ENCODE results near the gene CACNA1B. TPM values are rescaled to one million over a fixed set of nuclear protein-coding genes. Genes with fewer than 3 reads are reported as not detected.

CACNA1B gene
- total and polyA plus RNA-seq, 10 donors: under 0.01 to 0.09 (median 0.04) TPM; not detected in 4

DNA sequence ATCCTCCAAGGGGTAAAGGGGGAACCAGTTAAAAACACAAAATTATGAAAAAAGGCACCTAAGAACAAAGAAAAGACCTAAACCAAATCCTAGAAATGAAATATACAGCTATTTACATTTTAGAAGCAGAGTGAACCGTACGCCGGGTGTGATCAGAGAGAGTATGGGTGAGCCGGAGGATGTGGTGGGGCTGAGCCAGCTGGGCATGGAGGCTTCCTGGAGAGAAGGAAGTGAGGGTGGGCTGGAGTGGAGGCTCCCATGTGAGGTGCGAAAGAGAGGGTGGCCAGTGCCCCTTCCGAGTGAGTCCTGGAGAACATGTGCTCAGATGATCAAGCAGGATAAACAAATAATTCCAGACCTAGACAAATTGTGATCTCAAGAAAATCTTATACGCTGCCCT is 111.6 kb downstream of the CACNA1B start:
- WGBS, 5 donors: 78 to 88% (median 82%) methylated on average over 7 of the region's 7 CpGs
- Histone ChIP-seq H3K36me3 (no peaks in the 10 kb centered on the region), H3K27me3 (replicated peaks in 1 of 7) (peaks cover 0 to 82% (median 0%) of the 10 kb centered on the region in 7 donors), H3K27ac (no peak overlapping the region), H3K4me1 (no peaks in the 10 kb centered on the region), H3K9me3 (no peaks in the 10 kb centered on the region), H3K4me3 (no peak overlapping the region)
- no peak for DNase-seq
- TF ChIP-seq, protein P1, sequence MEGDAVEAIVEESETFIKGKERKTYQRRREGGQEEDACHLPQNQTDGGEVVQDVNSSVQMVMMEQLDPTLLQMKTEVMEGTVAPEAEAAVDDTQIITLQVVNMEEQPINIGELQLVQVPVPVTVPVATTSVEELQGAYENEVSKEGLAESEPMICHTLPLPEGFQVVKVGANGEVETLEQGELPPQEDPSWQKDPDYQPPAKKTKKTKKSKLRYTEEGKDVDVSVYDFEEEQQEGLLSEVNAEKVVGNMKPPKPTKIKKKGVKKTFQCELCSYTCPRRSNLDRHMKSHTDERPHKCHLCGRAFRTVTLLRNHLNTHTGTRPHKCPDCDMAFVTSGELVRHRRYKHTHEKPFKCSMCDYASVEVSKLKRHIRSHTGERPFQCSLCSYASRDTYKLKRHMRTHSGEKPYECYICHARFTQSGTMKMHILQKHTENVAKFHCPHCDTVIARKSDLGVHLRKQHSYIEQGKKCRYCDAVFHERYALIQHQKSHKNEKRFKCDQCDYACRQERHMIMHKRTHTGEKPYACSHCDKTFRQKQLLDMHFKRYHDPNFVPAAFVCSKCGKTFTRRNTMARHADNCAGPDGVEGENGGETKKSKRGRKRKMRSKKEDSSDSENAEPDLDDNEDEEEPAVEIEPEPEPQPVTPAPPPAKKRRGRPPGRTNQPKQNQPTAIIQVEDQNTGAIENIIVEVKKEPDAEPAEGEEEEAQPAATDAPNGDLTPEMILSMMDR (IDR thresholded peaks at IDR 0.05 in 8 of 11, conservative IDR thresholded peaks at IDR 0.05 in 3 of 11): no peak
- TF ChIP-seq POLR2AphosphoS5 (IDR thresholded peaks at IDR 0.05) (no peak), POLR2A (IDR thresholded peaks at IDR 0.05) (no peak)
- intact Hi-C loops (cut with DNase I; ENCODE audit: low total_unique reads): no loop called here

DNA sequence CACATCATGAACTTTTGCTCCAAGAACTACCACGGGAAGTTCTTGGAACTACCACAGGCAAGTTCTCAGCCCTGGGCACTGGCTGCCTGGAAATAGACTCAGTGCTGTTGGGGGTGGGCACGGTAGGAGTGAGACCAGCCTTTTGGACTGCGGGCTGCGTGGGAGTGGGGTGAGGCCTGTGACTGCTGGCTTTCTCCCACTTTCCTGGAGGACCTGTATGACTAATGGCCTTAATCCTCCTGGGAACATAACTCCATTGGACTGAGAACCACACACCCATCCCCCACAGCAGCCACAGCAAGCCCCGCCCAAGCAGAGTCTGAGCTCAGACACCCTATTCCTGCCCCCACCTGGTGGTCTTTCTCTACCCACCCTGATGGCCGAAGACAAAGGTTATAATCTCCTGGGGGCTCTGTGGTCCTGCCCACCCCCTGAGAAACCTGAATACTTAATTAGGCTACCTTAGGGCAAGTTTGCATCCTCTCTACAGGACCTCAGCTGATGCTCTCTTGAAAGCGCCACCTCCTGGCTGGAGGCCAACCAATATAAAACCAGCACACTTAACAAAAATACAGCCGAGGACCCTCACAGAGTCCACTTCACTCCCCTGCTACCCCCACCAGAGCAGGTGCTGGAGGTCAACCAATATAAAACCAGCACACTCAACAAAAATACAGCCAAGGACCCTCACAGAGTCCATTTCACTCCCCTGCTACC is 112.6 kb downstream of the CACNA1B start:
- no peak overlapping the region for H3K27ac ChIP-seq
- no peak overlapping the region for H3K4me3 ChIP-seq
- H3K9me3 ChIP-seq: no peaks in the 10 kb centered on the region
- peaks cover 0 to 79% (median 0%) of the 10 kb centered on the region in 7 donors for H3K27me3 ChIP-seq (replicated peaks in 1 of 7)
- H3K36me3 ChIP-seq: no peaks in the 10 kb centered on the region
- DNase-seq: peak; percentile 35
- 86 to 95% (median 87%) methylated on average over 7 to 8 of the region's 8 CpGs for WGBS, 5 donors
- H3K4me1 ChIP-seq: no peaks in the 10 kb centered on the region
- TF ChIP-seq, protein P1 (IDR thresholded peaks at IDR 0.05 in 8 of 11, conservative IDR thresholded peaks at IDR 0.05 in 3 of 11): no peak
- no peak for TF ChIP-seq POLR2A (IDR thresholded peaks at IDR 0.05)
- no peak for TF ChIP-seq POLR2AphosphoS5 (IDR thresholded peaks at IDR 0.05)
- intact Hi-C loops (cut with DNase I; ENCODE audit: low total_unique reads): no loop called here

DNA sequence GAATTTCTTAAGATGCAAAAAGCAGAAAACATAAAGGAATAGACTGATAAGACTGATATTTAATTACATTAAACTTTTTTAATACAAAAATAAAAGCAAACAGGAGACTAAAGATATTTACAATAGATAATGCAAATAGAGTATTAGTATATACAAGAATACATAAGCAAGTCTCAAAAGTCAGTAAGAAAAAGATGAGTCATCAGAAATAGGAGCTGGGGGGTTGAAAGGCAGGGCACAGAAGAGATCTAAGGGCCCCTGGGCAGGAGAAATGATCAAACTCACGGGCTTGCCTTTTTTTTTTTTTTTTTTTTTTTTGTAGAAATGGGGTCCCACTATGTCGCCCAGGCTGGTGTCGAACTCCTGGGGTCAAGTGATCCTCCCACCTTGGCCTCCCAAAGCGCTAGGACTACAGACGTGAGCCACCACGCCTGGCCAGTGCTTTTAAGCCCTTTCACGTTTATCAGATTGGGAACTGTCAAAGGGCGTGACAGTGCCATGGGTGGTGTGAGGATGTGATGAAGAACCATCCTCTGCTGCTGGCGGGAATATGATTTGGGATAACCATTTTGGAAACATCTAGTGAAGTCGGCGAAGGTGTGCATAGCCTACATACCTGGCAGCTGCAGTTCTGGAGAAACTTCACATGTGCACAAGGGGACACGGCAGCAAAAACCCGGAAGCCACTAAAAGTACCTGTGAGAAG is 126.1 kb downstream of the CACNA1B start:
- H3K27ac ChIP-seq: no peak overlapping the region
- TF ChIP-seq POLR2A (IDR thresholded peaks at IDR 0.05) (no peak), POLR2AphosphoS5 (IDR thresholded peaks at IDR 0.05) (no peak)
- H3K36me3 ChIP-seq: no peaks in the 10 kb centered on the region
- H3K4me1 ChIP-seq: no peaks in the 10 kb centered on the region
- H3K4me3 ChIP-seq: no peak overlapping the region
- DNase-seq: no peak
- WGBS, 5 donors: 87 to 92% (median 89%) methylated on average over 13 of the region's 13 CpGs
- H3K9me3 ChIP-seq: no peaks in the 10 kb centered on the region
- H3K27me3 ChIP-seq (replicated peaks in 1 of 7): peaks cover 0 to 12% (median 0%) of the 10 kb centered on the region in 7 donors
- intact Hi-C loops (cut with DNase I; ENCODE audit: low total_unique reads): no loop called here

DNA sequence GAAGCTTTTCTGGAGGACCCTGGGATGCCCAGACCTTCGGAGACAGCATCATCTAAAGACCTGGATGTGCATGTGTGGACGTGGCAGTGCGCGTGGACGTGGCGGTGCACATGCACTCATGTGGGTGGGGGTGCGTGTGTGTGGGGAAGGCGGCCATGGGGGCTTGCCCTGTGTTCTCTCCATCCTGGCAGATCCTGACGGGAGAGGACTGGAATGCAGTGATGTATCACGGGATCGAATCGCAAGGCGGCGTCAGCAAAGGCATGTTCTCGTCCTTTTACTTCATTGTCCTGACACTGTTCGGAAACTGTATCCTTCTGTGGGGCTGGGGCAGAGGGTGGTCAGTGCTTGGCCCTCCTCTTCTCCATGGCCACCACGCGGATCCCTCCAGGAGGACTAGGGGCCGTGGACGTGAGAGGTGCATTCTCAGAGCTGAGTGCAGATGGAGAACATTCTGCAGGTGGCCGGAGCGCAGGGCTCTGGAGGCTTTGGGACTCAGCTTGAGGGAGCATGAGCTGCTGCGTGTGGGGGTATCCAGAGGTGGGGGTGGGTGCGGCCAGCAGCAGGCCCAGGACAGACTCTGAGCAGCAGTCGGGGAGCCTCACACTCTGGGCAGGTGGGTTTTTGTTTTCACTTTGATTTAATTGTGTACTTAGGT is 129.1 kb downstream of the CACNA1B start:
- Histone ChIP-seq H3K4me1 (no peaks in the 10 kb centered on the region), H3K9me3 (no peaks in the 10 kb centered on the region), H3K36me3 (no peaks in the 10 kb centered on the region), H3K27ac (no peak overlapping the region), H3K4me3 (no peak overlapping the region), H3K27me3 (replicated peaks in 1 of 7) (peaks cover 0 to 13% (median 0%) of the 10 kb centered on the region in 7 donors)
- peak; percentile 57 for DNase-seq
- intact Hi-C loops (cut with DNase I; ENCODE audit: low total_unique reads): no loop called here
- no peak for TF ChIP-seq POLR2AphosphoS5 (IDR thresholded peaks at IDR 0.05)
- TF ChIP-seq, protein P1 (IDR thresholded peaks at IDR 0.05 in 8 of 11, conservative IDR thresholded peaks at IDR 0.05 in 3 of 11): no peak
- TF ChIP-seq POLR2A (IDR thresholded peaks at IDR 0.05): no peak
- WGBS, 5 donors: 87 to 91% (median 87%) methylated on average over 25 of the region's 25 CpGs

All from spleen (tissue), 11 donors.